HG03103 (cell line): ENCODE measurements around the gene PTPN21.

Source experiments
- ATAC-seq: cut with Tn5 transposase; IDR thresholded peaks from one replicate; pipeline ENCODE4 v1.9.1; 2021; ENCODE audit warnings: low read depth; ENCODE audit not compliant: unreplicated experiment

The PTPN21 gene

DNA sequence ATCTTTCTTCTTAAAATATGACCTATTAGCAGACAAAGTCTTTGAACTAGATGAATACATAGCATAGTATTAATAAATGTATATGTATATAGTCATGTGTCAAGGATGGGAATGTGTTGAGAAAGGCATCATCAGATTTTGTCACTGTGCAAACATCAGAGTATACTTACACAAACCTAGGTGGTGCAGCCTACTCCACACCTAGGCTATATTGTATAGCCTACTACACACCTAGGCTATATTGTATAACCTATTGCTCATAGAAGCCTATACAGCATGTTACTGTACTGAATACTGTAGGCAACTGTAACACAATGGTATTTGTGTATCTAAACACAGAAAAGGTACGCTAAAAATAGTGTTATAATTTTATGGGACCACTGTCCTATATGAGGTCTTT lies 47.6 kb downstream of the PTPN21 start:
- no peak for ATAC-seq

DNA sequence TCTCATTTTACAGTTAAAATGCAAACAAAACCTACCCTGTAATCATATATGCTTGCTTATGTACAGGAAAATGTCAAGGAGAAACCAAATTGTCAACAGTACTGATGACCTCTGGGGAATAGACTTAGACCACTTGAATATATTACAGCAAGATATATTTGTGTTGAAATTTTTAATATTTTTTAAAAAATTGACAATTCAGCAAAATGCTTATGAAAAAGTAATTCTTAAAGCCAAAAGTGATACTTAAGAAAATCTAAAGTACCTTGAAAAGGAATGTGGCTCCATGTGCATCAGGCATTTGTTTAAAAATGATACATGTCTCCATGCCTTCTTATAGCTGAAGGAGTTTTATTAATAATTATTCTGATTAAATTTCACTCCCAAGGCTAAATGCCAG lies 49.2 kb downstream of the PTPN21 start:
- ATAC-seq = no peak

DNA sequence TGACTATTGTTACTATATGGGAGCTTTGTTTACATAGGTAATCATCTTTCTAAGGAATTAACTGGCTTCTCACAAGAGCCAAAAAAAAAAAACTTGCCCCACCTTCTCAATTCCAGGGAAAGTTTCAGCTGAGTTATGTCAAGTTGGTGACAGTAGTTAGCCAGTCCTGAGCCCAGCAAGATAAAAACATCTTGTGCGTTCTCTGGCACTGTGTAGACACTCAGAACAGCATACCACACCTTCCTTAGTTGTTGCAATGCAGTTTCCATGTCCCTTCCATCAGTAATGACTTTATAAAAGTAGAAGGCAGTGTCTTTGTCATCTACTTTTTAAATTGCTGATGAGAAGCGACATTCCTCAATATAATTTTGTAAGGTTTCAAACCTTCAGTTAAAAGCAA lies 50.2 kb downstream of the PTPN21 start:
- no peak for ATAC-seq

DNA sequence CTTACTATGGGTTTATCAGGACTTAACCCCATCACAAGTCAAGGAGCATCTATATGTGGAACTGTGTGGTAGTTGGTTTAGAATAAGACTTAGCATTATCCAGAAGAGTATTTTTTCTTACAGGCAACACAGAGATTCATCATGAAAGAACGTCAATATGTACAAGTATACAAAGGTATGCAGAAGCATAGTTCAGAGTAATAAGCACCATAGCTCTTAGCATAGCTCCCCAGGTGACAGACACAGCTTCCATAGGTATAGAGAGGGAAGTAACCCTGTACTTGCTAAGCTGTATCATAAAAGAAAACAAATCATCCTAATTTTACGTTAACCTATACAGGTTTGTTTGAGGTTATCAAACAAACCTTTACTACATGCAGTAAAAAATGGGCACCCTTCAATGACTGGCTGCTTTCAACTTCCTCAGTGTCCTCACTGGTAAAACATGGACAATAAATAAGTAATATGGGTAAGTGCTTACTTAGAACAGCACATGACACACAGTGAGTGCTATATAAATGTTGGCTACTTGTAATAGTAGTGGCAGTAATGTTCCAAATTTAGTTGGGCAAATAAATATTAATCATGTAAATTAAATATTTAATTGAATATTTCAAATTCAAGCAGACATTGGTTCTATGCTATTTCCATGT lies 50.9 kb downstream of the PTPN21 start:
- ATAC-seq = no peak

DNA sequence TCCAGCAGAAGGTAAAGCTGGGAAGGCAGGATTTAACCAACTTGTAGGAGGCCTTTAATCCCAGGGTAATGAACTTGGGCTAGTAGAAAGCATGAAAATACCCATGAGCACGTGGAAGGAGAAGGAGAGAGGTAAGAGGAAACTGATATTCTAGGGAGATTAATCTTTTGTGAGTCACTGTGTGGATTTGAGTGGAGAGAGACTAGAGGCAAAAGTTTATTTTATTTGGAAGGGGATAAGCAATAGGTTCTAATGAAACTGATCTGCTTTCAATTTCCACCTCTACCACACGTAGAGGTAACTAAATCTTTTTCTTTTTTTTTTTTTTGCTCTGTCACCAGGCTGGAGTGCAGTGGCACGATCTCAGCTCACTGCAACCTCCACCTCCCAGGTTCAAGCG lies 52.1 kb downstream of the PTPN21 start:
- no peak for ATAC-seq

DNA sequence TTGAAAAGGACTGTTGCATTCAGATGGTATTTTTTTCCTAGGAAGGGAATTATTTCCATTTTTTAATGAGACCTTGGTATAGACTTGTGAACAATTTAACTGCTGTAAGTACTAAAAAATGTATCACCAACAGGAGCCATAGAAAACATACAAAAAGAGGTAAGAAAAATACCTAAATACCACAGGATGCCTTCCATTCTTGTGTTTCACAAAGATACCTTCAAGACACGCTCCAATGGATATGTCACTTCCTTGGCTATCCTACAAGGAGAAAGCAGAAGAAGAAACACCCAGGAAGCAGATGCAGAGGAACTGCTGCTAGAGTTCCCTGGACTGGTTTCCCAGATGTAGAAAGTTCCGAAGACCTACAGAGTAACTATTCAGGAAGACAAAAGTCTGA lies 54.2 kb downstream of the PTPN21 start:
- no peak for ATAC-seq

DNA sequence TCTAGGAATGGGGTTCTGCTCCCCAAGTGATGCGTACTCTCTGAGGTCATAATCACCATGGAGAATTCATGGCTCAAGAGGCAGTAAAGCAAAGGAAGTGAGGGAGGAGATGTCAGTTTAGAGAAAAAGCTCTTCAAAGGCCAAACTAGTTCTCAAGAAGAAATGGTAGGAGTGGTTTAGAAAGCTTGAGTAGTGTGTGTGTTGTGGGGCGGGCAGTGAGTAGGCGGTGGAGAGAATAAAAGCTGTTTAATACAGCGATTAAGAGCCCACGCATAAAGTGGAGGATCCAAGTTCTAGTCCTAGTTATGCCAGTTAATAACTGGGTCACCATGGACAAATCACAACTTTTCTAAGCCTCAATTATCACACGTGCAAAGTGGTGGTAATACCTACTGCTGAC lies 55.6 kb downstream of the PTPN21 start:
- ATAC-seq = no peak

DNA sequence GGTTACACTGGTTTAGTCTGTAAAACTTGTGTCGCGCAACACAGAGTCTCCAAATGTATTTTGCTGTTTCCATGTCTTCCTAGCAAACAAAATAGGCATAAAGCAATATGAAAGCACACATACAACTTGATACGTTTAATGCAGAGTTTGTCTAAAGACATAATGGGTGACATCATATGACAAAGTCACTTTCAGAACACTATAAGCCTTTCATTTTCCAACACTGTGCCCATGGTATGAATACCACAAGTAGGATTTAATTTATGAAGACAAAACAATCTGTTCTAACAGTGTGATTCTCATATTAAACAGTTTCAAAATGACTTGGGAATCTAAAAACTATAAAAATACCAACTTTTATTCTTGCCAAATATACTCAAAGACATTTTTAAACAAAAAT lies 58.4 kb downstream of the PTPN21 start:
- no peak for ATAC-seq

DNA sequence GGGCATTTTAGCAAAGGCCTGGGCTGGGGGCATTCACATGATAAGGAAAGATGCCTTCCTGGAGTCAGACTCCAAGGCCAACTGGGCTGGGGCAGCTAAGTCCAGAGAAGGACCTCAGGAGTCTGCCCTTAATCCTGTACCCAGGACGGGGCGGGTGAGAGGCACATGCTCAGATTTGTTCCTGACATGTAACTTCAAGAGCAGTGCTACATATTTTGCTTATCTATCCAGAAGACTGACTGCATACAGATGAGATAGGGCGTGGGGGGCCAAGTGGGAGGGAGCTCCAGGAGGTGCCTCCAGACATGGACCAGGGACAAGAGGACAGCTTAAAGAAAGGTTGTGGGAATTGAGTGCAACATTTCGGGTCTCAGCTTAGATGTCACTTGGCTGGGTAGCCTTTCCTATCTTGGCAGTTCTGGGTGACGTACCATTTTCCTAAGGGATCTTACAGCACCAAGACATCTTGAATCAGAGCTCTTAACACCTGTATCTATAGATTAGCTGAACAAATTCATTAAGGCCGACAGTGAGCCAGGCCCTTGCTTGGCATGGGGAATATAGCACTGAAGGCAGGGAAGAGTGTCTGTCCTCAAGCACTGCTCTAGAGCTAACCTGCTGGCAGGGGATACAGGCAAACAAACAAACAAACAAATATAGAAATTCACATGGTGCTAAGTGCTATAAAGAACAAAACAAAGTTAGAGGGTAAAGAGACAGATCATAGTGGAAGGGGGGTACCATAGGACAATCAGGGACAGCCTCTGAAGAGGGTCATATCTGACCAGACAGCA lies 61.2 kb downstream of the PTPN21 start:
- ATAC-seq = no peak

DNA sequence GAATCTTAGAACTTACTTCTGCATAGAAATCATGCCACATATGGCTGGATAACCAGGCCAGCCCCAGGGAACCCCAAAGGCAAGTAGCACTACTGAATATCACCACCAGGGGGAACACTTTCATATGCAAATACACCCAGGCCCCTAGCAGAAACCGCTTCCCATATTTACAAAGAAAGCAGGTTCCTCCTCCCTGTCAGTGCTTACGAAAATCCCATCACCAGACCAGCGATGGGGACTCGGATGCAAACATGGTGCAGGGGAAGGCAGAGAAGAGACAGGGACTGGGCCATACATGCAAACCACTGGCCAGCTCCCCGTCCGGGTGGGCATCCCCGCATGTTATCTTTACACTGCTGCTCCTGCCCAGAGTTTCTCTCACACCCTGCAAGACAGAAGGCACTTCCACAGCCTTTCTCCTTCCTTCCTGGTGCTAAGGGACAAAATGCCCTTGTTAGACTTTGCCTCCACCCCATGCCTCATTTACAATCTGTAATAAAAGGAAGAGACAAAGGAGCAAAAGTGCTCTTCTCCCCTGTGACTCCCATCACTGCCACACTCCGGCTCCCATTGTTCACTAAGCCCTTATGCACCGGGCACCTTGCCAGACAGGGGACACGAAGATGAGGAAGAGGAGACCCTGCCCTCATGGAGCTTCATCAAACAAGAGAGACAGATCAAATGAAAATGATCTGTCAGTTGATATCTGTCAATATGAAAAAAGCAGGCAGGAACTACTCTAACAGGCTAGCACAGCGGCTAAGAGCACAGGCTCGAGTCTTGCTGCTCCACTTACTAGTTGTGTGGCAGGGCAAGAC lies 62.3 kb downstream of the PTPN21 start:
- peak; percentile 85 for ATAC-seq

DNA sequence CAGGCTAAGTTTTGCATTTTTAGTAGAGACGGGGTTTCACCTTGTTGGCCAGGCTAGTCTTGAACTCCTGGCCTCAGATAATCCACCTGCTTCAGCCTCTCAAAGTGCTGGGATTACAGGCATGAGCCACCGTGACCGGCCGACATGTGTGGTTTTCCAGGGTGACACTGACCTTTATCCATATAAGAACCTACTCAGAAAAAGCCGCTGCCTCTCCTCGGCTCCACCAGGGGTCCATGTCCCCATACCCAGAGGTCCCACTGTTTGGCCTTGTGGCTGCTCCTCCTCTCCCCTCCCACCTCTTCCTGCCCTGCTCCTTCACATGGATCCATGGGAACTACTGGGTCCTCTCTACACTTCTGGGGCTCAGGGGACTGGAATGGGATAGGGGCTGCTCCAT lies 64.6 kb downstream of the PTPN21 start:
- ATAC-seq = no peak

DNA sequence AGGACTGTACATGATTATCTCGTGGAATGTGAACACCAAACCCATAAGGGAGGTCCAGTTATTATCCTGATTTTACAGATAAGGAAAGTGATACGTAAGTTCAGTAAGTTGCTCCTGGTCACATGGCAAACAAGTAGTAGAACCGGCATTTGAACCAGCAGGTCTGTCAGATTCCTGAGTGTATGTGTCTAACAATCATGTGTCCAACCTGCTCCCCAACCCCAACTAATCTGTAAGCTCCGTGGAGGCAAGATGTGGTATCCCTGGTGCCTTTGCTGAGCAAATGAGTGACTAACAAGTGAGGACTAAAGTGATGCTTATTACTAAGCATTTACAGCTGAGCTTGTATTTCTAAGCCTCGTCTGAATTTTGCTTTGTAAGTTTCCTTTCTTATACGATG lies 65.9 kb downstream of the PTPN21 start:
- ATAC-seq = no peak

DNA sequence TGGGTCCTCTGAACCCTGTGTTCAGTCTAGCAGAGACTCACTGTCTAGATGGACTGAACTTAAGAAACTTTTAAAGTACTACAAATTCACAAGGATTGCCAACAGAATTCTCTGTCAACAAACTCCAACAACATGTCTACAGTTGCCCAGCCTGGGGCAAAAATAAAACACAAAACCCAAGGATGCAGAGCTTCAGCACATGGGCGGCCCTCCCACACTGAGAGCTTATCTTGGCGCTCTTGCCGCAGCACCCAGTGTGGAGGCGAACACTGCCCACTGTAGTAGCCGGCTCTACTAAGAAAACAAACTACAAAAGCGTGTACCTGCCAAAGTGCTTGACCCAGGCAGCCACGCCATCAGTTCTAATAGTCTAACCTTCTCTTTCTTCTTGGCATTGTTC lies 66.7 kb downstream of the PTPN21 start:
- ATAC-seq = no peak

DNA sequence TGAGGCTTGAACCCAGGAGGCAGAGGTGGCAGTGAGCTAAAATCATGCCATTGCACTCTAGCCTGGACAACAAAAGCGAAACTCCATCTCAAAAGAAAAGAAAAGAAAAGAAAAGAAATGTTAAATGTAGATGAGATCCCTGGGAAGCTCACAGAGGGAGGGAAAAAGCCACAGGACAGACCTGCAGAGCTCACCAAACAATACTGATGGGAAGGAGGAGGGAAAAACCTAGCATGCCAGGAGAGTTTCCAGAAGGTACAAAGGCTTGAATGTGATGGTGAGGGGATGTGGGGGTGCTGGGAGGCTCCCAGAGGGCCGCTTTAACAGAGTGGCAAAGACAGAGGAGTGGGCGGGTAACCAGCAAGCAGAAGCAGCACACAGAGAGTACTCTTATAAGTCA lies 72.3 kb downstream of the PTPN21 start:
- ATAC-seq = no peak

DNA sequence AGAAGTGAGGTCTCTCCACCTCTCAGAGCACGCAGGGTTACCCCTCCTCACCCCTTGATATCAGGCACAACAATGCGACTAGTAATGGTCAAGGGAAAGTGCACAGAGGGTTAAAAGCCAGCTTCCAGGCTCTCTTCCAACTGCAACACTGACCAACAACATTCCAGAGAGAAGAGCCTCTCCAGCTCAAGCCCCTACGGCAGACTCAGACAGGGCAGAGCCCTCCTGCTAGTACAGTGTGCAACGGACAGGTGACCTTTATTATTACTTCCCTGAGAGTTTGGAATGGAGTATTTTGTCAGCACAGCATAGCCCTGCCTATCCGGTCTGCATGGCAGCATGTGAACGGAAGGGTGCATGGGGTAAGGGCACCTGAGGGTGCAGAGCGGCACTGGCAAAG lies 73.0 kb downstream of the PTPN21 start:
- ATAC-seq = no peak

DNA sequence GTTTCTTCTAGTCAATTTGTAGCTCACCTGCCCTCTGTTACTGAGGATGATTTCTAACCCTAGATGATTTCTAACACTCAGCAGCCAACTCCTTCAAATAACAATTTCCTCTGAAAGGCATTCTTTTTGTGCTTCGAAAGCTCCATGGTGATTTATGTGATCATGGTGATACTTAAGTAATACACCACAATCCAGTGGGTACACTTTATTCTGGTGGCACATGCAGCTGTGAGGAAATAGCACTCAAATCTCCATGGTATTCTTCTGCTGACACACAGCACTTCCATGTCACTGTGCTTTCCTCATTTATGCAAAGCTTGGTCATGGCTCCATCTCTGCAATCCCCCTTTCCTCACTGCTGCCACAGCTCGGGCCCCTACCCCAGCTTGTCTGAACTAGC lies 73.7 kb downstream of the PTPN21 start:
- no peak for ATAC-seq

DNA sequence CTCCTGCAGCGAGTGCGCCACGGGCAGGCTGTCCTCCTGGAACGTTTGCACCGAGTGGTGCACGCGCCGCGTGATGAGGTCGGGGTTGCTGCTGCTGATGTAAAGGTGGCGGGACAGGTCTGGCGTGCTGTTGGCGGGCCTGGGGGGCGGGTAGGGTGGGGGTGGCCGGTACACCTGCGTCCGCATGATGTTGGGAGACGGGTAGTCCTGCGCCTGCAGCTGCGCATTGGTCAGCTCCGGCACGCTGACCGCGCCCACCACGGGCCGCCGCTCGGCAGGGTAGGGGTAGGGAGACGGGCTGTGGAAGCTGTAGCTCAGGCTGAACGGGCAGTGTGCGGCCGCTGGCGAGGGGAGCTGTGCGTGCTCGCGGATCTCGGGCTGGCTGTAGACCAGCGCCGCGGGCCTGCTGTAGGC lies 75.2 kb downstream of the PTPN21 start:
- no peak for ATAC-seq

DNA sequence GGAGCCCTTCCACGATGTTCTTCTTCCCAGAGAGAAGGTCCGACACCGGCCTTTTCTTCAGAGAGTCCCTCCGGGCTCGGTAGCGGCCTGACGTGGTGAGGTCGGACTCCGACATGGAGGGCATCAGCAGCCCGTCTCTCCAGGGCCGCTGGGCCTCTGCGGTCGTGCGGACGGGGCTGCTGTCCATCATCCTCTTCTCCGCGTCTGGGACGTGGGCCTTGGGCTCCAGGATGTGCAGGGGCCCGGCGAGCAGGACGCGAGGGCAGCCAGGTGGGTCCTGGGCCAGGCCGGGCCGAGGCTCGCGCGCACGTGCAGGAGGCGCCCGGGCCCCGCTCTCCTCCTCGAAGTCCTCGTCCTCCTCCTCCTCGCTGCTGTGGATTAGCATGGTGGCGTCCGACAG lies 75.9 kb downstream of the PTPN21 start:
- no peak for ATAC-seq

DNA sequence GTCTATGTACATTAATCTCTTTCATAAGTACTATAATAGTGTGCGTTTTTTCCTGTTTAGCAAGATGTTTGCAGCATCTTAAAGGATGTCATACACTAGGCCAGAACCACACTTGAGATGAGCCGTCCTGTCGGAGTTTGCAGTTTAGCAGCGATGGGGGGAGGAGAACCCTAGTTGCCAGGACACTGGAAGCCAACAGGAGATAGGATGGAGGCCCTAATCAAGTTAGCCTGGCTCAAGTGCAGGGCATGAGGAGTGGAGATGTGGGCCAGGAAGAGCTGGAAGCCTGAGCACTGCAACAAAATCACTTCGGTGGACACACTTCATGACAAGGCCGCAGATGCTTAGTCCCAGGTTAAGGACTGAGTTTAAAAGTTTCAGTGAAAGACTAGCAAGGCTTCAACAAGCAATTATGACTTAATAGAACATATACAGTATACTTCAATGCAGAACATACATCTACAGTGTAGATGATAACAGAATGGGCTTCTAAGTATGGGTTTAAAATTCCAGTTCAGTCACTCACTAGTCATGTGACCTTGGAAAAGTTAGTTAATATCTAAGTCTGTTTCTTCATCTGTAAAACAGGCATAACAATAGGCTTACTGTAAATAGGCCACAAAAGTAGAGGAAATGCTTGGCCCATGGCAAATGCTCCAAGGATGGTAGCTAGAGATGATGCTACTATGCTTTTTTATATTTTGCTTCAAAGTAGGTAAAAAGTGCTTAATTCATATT lies 77.1 kb downstream of the PTPN21 start:
- no peak for ATAC-seq

DNA sequence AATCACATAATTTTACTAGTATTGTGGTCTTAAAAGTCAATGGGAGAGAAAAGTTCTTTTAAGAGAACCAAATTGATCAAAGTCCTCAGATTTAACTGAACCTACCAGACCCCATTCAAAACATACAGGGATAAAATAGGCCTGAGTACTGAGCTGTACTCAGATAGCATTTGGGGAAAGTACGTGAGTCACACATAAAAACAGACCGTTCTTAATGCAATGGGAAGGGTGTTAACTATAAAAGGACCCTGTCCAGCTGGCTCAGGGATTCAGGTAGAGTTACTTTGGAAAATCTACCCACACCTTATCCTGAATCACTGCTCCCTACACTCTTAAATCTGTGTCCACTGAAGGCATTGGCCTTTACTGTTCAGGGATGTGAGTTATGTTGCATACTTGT lies 78.0 kb downstream of the PTPN21 start:
- no peak for ATAC-seq

DNA sequence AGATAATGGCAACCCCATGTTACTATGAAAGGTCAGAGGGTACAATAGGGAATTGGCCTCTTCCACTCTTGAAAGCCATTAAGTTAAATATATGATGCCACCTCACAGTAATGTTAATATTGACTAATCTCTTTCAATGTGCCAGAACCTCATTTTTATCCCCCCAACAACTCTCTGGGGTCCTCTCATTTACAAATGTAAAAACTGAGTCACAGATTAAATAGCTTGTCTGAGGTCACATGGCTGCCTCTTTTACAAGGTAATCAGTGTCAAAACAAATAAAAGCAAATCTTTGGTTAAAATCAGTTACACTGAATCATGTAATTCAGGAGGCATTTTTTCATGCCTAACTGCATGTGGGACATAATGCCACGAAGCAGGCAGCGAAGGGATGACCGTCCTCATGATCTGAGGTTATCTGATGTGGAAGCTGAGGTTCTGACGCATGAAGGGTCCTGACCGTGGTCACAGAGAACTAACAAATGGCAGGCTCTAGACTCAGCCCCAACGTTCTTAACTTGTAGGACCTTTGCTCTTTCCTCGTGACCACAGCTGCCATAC lies 78.5 kb downstream of the PTPN21 start:
- no peak for ATAC-seq
